NCI-H187 (cell line): ENCODE data around the gene FCHO1.

Experiments
- DNase-seq, 2 experiments: peaks; one replicate each; lab custom pipeline; 2025; lab: John Stamatoyannopoulos, UW

Gene FCHO1

GRCh38 chr19:17751103-17751911, at the start of gene FCHO1:
Gene FCHO1 (plus strand): TSS chr19:17751477. CDS start chr19:17755165, 3,688 bp downstream.
- DNase-seq, result no peak

GRCh38 chr19:17703824-17704463, 47.3 kb upstream of the FCHO1 start:
- DNase-seq, result peak in 1 of 2 experiments; percentile 9

- DNase-seq, result no peak
Observed at GRCh38 chr19:17706750-17707181, 44.5 kb upstream of the FCHO1 start.

- no peak for DNase-seq
Observed at GRCh38 chr19:17711851-17712250, 39.4 kb upstream of the FCHO1 start.

GRCh38 chr19:17716309-17716929, 34.9 kb upstream of the FCHO1 start:
- DNase-seq, result no peak

- no peak for DNase-seq
Observed at GRCh38 chr19:17718550-17718946, 32.7 kb upstream of the FCHO1 start.

GRCh38 chr19:17718947-17719711, 32.1 kb upstream of the FCHO1 start, which contains the start of gene MAP1S:
Gene MAP1S (plus strand): TSS chr19:17719480. CDS start chr19:17719503, 23 bp downstream.
- DNase-seq, result peak; percentile 1 to 11

GRCh38 chr19:17719730-17720400, 31.4 kb upstream of the FCHO1 start:
- no peak for DNase-seq

- DNase-seq, result no peak
Observed at GRCh38 chr19:17720440-17720839, 30.8 kb upstream of the FCHO1 start.

GRCh38 chr19:17721111-17721628, 30.1 kb upstream of the FCHO1 start:
- DNase-seq, result no peak

GRCh38 chr19:17721821-17722220, 29.5 kb upstream of the FCHO1 start:
- DNase-seq, result no peak

- DNase-seq, result no peak
Observed at GRCh38 chr19:17722655-17723240, 28.5 kb upstream of the FCHO1 start.

- no peak for DNase-seq
Observed at GRCh38 chr19:17724655-17725054, 26.6 kb upstream of the FCHO1 start.

- no peak for DNase-seq
Observed at GRCh38 chr19:17725422-17726078, 25.7 kb upstream of the FCHO1 start.

- DNase-seq, result no peak
Observed at GRCh38 chr19:17726136-17726741, 25.0 kb upstream of the FCHO1 start.

- DNase-seq, result no peak
Observed at GRCh38 chr19:17726964-17727773, 24.1 kb upstream of the FCHO1 start.

- no peak for DNase-seq
Observed at GRCh38 chr19:17727843-17728242, 23.4 kb upstream of the FCHO1 start.

GRCh38 chr19:17733127-17733526, 18.1 kb upstream of the FCHO1 start:
- no peak for DNase-seq

- DNase-seq, result no peak
Observed at GRCh38 chr19:17734146-17734545, 17.1 kb upstream of the FCHO1 start.
